Measurements from ENCODE around the gene MACROD2.

- TF ChIP-seq ZNF350 (tag by site-specific recombination; IDR thresholded peaks at IDR 0.05) (no peak), CTCF (tag by site-specific recombination; IDR thresholded peaks at IDR 0.05) (no peak), REST (tag by site-specific recombination; IDR thresholded peaks at IDR 0.05) (no peak), GLI4 (tag by site-specific recombination; IDR thresholded peaks at IDR 0.05) (no peak), ZNF76 (tag by site-specific recombination; IDR thresholded peaks at IDR 0.05; ENCODE audit: borderline replicate concordance, low read depth) (no peak), ZNF292 (tag by site-specific recombination; IDR thresholded peaks at IDR 0.05; ENCODE audit: borderline replicate concordance, low read depth) (no peak), SALL2 (tag by site-specific recombination; IDR thresholded peaks at IDR 0.05; ENCODE audit: borderline replicate concordance) (no peak), ZNF654 (tag by site-specific recombination; IDR thresholded peaks at IDR 0.05; ENCODE audit: low read depth) (no peak), ZNF626 (tag by site-specific recombination; IDR thresholded peaks at IDR 0.05) (no peak), ZNF221 (tag by site-specific recombination; IDR thresholded peaks at IDR 0.05; ENCODE audit: borderline replicate concordance) (no peak), MZF1 (tag by site-specific recombination; IDR thresholded peaks at IDR 0.05; ENCODE audit: borderline replicate concordance) (no peak), ZNF2 (tag by site-specific recombination; IDR thresholded peaks at IDR 0.05) (no peak)
- TF ChIP-seq, protein P1, sequence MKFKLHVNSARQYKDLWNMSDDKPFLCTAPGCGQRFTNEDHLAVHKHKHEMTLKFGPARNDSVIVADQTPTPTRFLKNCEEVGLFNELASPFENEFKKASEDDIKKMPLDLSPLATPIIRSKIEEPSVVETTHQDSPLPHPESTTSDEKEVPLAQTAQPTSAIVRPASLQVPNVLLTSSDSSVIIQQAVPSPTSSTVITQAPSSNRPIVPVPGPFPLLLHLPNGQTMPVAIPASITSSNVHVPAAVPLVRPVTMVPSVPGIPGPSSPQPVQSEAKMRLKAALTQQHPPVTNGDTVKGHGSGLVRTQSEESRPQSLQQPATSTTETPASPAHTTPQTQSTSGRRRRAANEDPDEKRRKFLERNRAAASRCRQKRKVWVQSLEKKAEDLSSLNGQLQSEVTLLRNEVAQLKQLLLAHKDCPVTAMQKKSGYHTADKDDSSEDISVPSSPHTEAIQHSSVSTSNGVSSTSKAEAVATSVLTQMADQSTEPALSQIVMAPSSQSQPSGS (tag by site-specific recombination; IDR thresholded peaks at IDR 0.05; ENCODE audit: low read depth), result no peak
These were observed 961.2 kb downstream of the MACROD2 start for GRCh38 chr20:14956538-14956937.
